Activated T-cell treated with anti-CD3 and anti-CD28 coated beads for 24 hours (primary cell): ENCODE data around the gene KCNQ4.

Experiments used
- DNase-seq: peaks from one replicate; pipeline ENCODE4 v3.0.0-alpha.2; 2020; ENCODE audit warnings: low read depth

Gene KCNQ4

DNA sequence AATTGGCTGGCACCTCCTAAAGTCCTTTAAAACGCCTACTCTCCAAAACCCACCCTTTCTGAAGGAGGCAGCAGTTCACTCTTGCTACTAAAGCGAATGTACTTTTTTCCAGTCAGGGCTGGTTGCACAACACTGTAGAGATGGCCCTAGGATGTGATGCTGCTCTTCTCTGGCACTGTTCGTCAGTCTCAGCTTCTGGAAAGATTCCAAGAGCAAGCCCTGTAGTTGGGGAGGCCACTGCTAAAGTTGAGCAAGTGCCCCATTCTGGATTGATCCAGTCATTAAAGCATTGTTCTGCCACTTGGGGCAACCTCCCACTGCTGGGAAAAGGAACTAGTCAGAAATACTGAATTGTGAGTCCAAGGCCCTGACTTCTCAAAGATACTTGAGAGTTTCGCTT, 28.5 kb upstream of the KCNQ4 start:
- DNase-seq: no peak

DNA sequence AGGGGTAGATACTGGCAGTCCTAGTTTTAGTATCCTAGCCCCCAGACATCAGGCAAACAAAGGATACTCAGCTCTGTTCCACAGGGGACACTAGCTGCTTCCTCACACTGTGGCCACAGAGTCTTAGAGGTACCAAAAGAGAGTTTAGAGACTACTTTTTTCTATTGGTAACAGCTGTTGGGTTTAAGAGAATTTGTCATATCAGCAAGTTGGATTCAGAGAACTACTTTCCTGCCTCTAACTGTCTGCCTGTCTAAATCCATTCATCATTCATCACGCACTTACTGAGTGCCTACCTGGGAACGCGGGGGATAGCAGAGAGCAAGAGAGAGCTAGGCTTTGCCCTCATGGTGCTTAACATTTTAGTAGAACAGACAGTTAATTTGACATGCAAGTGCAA, 27.1 kb upstream of the KCNQ4 start:
- DNase-seq: no peak

DNA sequence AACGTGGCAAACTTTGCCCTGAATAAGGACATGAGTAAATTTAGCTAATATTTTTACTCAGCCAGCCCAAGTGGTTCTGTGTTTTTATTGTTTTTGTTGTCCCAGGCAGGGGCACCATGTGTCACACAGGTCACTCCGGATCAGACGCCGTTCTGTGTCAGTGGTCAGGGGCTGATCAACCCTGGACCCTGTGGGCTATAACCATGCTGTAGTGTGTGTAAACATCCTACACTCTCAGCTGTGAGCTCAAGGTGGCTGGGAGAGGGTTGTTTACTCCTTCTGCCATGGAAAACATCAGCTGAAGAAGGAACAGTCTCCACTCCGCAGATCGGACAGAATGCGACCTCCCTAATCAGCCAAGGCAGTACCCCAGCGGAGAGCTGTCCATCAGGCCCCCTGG, 26.5 kb upstream of the KCNQ4 start:
- DNase-seq: no peak

DNA sequence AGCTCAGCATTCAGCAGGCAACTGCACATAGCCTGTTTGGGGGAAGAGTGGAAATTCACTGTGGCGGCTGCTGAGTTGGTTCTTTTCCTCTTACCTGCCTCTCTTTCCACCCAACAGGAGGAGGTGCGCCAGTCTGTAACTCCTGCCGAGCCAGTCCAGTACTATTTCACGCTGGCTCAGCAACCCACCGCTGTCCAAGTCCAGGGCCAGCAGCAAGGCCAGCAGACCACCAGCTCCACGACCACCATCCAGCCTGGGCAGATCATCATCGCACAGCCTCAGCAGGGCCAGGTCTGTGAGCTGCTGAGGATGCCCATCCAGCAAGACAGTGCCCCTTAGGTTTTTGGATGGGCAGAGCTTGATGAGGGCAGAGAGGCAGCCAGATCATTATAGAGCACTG, 25.6 kb upstream of the KCNQ4 start:
- no peak for DNase-seq

DNA sequence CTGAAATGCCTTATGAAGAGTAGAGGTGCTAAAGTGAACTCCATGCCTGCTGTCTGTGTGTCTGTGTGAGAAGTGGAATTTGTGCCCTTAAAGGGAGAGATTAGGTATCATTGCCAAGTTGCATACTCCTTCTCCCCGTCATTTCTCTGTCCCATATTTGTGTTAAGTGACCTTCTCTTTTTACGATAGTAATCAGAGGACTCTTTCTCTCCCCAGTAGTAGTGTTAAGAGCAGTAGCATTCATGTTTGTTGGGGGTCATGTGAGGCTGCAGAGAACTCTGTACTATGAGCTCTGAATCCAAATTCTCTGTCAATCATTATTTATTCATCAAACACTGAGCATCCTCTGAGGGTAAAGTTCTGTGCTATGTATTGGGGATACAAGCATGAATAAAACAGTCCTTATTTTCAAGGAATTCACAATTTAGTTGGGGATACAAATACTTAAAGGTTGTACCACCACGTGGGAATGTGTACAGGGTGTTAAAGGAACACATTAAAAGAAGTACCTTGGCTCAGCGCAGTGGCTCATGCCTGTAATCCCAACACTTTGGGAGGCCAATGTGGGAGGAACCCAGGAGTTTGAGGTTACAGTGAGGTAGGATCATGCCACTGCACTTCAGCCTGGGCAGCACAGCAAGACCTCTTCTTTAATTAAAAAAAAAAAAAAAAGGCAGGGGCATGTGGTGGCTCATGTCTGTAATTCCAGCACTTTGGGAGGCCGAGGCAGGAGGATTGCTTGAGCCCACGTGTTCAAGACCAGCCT, 24.8 kb upstream of the KCNQ4 start:
- no peak for DNase-seq

- DNase-seq: no peak
These were observed 22.6 kb upstream of the KCNQ4 start for GRCh38 chr1:40760984-40761383.

GRCh38 chr1:40762144-40762923, 21.3 kb upstream of the KCNQ4 start:
- no peak for DNase-seq

DNA sequence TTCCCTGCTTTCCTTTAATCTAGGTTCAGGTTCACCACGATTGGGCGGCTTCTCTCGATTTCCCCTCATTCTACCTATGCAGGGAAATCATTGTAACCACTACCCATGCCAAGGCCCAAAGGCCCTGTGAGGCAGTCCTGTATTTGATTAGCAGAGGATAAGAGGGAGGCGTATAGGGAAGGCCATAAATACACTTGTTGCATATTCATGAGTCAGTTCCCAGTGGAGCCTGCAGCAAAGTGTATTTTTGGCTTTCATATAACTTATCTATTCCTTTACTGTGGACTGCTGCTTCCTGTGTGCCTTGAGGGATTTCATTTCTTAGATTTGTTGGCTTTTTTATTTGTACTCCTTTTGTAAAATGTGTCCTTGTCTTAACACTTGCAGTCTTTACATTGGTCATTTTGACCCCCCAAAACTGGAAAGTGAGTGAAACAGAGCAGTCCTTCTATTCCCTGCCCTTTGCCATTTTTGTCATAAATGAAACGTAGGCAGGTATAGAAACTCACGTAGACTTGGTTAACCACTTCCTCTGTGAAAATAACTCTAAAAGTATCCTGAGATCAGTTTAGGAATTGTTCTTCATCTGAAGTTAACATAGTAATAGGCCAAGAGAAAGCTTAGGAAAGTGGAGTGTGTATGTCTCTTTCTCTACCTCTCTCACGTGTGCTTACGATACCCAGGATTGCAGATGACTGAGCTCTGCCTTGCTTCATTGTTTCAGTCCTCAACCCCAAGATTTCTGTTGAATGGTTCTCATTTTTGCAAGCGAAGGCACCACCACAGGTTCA, 19.6 kb upstream of the KCNQ4 start:
- no peak for DNase-seq

GRCh38 chr1:40764981-40765380, 18.6 kb upstream of the KCNQ4 start:
- DNase-seq: no peak

- DNase-seq: no peak
These were observed 17.6 kb upstream of the KCNQ4 start for GRCh38 chr1:40766017-40766416.

- DNase-seq: no peak
These were observed 17.0 kb upstream of the KCNQ4 start for GRCh38 chr1:40766560-40766959.

DNA sequence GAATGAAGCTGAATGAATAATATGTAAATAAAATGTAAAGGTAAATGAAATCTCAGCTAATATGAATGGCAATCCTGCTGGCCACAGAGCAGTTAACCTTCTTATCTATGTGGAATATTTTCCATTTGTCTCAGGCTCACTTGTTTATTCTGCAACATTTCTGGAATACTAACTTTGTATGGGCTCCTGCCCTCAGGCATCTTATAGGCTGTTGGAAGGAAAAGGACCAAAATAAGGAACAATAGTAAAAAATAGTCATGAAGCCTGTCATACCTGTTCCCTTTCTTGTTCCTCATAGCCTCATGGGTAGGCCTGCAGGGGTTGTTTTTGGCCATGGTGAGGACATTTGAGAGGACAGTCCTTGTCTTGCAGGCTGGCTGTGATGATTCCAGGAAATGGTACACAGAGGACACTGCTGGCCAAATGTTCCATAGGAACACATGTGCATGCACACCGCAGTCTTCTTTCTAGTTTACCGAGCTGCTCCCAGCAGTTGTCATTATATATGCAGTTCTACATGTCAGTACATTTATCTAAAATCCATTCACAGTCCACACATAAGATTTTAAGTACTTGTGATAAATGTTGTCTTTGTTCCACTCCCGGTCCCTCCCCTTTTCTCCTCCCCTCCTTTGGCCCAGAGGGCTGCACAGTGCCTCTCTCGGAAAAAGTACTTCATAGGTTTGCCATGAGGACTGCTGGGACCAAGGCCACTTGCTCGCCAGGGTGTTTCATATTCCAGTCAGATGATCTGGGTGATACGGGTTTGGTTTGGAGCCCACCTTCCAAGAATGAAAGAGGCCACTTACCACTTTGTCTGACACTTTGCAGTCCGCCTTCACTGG, 15.2 kb upstream of the KCNQ4 start:
- DNase-seq: no peak

- no peak for DNase-seq
These were observed 13.8 kb upstream of the KCNQ4 start for GRCh38 chr1:40769815-40770214.

DNA sequence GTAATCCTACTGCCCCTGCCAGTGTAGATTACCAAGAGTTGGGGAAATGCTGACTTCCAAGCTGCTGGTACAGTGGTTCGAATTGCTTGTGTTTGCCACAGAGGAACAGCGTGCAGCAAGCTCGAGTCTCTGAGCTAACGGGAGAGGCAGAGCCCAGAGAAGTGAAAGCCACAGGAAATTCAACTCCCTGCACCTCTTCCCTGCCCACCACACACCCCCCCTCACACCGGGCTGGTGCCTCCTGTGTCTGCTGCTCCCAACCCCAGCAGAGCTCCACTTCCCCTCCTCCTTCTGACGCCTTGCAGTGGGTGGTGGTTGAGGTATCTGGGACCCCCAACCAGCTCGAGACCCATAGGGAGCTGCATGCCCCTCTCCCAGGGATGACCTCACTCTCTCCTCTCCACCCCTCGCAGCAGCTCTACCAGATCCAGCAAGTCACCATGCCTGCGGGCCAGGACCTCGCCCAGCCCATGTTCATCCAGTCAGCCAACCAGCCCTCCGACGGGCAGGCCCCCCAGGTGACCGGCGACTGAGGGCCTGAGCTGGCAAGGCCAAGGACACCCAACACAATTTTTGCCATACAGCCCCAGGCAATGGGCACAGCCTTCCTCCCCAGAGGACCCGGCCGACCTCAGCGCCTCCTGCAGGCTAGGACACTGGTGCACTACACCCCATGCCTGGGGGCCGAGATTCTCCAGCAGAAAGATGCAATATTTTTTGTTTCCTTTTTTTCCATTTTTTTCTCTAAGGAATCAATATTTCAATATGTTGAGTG, 13.1 kb upstream of the KCNQ4 start:
- DNase-seq: no peak

DNA sequence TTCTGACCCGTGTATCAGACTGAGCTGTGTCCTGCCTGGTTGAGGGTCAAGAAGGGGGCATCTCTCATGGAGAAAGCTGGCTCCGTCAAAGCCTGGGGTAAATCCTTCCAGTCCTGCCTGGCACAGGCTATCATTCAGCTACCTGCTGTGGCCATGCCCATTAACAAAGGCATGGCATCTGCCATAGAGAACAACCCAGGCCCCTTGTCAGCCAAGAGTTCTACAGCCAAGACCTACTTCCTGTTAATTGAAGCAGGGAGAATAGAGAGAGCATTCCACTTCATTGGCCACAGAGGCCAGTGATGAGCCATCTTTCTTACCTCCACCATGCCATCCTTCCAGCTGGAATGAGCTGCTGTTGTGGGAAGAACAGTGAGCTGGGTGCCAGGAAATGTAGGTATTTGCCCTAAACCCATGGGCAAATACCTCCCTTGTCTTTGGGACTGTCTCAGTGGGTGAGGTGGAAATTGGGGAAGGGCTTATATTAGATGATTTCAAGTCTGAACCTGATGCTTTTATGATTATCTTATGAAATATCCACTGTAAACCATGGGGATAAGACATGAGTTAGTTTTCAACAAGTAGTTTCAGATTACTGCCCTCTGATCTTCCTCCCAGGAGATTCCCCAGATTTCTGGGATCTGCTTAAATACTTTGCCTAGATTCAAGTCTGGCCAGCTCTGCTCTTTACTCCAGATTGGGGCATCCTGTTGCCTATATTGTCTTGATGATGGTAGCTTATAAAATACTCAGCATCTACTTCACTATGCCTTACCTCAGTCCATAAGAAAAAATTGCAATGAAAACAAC, 11.2 kb upstream of the KCNQ4 start:
- DNase-seq: no peak

DNA sequence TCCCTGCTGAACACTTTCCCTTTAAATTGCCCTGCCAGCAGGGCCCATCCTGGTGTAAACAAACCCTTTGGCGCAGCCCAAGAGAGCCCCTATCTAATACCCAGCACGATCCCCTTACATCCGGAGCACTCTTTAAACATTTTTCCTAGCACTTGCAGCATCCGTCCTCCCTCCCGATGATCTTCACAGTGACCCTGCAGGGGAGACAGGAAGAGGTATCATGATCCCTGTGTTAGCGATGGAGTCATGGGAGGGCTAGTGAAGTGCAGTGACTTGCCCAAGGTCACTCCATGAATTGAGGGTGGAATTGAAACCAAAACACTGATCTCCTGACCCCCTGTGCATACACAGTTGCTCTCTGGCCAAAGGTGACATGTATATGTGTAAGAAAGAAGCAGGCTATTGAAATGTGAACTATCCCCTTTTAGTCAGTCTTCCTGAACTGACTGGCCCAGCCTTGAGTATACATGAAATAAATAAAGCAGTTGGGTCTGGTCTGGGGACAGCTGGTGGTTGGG, 9.8 kb upstream of the KCNQ4 start:
- no peak for DNase-seq

DNA sequence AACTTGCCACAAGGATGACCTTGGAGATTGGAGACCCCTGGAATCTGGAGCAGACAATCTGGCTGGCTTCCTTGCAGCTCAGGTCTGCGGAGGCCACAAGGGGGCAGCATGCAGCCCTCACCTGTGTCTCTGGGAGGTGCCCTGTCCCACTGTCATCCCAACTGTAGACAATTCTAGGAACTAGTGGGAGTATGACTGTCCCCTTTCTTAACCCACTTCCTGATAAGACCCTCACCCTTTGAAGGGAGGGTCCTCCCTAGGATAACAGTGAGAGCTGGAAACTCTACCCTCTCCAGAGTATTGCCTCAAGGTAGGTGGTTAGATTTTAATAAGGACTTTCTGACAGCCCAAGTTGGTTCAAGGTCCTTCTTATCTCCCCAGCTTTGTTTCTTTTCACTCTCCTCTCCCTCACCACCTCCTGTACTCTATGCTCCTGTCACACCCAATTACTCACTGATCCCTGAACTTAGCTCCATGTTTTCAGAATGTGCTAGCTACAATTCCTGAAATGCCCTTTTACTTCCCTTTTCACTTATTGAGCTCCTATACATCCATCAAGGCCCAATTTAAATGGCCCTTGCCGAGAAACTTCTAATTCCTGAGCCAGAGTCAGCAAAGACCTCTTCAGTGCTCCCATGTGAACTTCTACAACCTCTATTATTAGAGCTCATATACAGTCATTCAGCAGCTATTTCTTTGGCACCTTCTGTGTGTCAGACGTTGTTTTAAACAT, 9.2 kb upstream of the KCNQ4 start:
- DNase-seq: peak; percentile 53

DNA sequence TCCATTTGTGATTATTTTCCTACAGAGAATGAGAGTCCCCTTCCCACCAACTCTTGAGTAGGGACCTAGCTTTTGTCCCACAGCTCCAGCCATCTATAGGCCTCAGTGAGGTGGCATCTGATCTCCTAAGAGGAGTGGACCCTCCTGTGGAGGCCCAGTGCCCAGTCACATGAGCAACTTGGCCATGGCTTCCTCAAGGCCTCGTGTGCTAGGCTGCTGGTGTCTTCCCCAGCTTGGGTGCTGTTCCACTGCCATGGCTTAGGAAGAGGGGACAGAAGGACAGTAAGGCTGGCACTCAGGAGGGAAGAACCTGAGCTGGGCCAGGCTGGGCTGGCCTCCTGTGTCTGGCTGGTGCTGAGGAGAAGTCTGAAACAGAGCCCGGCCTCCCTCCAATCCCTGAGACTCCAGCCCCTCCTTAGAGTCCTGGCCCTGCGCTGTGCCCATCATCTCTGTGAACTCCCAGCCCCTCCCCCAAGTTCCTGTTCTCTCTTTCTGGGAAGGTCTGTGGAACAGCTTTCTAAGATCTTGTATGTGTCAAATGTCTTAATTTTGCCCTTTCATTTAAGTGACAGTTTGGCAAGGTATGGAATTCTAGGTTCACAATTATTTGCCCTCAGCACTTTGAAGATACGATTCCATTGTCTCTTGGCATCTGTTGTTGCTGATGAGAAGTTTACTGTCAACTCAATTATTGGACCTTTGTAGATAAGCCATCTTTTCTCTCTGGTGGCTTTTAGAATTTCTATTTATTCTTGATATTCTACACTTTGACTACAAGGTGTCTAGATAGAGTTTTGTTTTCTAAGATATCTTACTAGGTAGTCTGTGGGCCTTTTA, 7.1 kb upstream of the KCNQ4 start:
- no peak for DNase-seq
